Activated CD4-positive, alpha-beta T cell treated with anti-CD3 and anti-CD28 coated beads, Interleukin-2, Interleukin-6, amounts not matched to agents 100 ng/mL and 50 ng/mL, durations not matched to agents 16 hours and 8 hours (primary cell): ENCODE data around the gene SH3BGRL2.
"Not testable (repeated sequence)": the region's sequence is repeated elsewhere in the genome, so short reads cannot be mapped to it uniquely, and the experiment has no call there.

Experiments
- DNase-seq: peaks from one replicate; pipeline ENCODE4 v3.0.0-alpha.2; 2020

The SH3BGRL2 gene

DNA sequence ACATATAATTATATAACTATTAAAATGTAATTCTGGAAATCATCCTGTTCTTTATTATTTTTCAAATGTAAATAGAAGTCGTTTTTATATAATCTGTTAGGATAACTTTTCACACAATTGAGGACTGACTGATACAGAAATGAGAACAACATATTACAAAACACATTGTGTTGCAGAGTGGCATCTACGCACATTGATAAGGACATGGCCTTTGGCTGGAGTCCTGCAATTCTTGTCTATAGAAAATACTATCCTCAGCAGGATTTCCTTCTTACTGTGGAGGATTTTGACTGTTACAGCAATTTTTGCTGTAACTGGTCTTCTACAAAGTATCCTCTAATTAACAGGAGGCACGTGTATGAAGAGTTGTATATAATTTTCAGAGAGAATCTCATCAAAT lies 19.8 kb downstream of the SH3BGRL2 start:
- DNase-seq: no peak

GRCh38 chr6:79656134-79656533 lies 25.0 kb downstream of the SH3BGRL2 start:
- no peak for DNase-seq

DNA sequence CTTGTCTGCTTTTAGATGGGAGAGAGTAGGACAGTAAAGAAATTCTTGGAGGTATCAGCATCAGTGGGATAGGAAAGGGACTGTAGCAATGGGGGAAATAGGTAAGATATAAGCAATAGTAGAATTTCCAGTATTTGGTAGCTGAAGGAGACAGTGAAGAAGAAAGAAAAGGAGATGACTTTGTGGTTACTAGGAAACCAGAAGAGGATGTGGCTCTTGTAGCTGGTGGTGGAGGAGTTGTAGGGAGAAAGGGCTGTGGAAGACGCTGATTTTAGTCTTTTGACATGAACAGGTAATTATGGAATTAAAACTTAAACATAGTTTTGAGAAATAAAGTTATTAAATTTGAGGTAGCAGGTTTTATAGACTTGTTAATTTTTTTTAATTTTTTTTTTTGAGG lies 26.1 kb downstream of the SH3BGRL2 start:
- no peak for DNase-seq

- DNase-seq: not testable (repeated sequence)
Observed at GRCh38 chr6:79663655-79664054, 32.5 kb downstream of the SH3BGRL2 start.

DNA sequence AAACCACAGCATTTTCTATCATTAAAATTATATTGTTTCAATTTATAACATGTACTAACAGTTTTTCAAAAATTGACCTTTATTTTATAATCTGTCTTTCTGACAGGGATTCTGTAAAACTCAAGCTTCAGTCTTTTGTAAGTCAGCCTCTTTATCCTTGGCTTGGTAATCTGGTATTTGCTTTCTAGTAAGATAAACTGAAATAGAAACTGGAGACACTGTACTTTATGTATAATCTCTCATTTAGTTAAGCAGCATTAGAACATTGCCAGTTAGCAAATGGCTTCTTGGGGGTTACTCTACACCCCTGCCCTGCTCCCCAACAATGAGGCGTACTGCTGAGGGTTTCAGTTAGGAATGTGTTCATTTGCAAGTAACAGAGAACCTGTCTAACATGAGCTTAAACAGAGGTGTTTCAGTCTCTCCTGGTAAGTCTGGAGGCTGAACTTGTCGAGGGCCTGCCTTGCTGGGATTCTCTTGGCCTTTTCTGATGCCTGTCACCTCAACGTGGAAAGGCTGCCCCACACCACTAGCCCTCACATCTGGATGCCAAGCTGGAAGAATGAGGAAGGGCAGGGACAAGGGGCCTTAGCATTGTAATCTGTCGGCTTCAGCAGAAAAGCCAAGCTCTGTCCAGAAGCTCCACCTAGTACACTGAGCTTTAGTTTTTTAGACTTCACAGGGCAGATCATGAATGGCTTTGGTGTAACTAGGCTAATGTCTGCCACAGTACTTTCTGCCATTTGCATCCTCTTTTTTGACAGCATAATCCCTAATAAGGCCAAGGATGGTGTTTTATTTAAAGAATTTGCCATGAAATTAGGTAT lies 34.8 kb downstream of the SH3BGRL2 start:
- no peak for DNase-seq

- DNase-seq: no peak
Observed at GRCh38 chr6:79666634-79667033, 35.5 kb downstream of the SH3BGRL2 start.

DNA sequence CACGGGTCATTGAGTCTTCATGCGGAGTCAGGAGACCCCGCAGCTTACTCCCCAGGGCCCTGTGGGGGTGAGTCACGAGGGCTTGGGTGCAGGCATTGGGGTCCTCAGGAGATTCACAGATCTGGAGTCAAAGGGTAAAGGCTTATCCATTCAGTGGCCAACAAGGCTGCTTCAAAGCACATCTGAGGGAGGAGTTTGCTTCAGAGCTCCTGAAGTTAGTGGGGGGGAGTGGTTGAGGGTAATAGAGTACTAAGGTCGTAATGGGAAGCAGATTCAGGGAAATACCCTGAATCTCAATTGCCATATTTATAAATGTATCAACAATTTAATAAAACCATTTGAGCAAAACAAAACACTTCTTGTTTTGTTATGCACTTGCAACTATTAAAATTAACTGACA lies 37.3 kb downstream of the SH3BGRL2 start:
- DNase-seq: no peak

- no peak for DNase-seq
Observed at GRCh38 chr6:79669766-79670165, 38.6 kb downstream of the SH3BGRL2 start.

- DNase-seq: no peak
Observed at GRCh38 chr6:79670789-79671188, 39.7 kb downstream of the SH3BGRL2 start.

- peak; percentile 24 for DNase-seq
Observed at GRCh38 chr6:79671600-79672266, 40.6 kb downstream of the SH3BGRL2 start.

- peak; percentile 24 for DNase-seq
Observed at GRCh38 chr6:79672631-79673111, 41.5 kb downstream of the SH3BGRL2 start.

GRCh38 chr6:79673947-79674346 lies 42.8 kb downstream of the SH3BGRL2 start:
- no peak for DNase-seq

- no peak for DNase-seq
Observed at GRCh38 chr6:79676785-79677736, 45.9 kb downstream of the SH3BGRL2 start.

GRCh38 chr6:79682682-79683081 lies 51.6 kb downstream of the SH3BGRL2 start:
- DNase-seq: not testable (repeated sequence)

DNA sequence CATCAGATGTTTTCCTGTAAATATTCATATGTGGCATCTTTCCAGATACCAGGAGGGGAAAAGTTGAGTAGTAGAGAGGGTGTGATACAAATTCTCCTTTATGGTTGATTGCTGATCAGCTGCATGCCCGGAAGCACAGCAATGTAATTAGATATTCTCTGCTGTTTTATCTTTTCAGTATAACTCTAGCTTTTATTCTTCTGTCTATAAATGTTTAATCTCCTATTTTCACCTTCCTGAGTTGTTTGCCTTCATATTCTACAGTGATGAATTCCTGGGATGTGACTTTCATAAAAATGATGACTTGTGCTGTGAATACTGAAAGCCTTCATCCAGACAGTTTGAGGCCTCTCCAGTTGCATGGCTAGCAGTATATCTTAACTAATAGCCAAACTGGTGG lies 53.7 kb downstream of the SH3BGRL2 start:
- DNase-seq: no peak

GRCh38 chr6:79686707-79687309 lies 55.7 kb downstream of the SH3BGRL2 start:
- no peak for DNase-seq

DNA sequence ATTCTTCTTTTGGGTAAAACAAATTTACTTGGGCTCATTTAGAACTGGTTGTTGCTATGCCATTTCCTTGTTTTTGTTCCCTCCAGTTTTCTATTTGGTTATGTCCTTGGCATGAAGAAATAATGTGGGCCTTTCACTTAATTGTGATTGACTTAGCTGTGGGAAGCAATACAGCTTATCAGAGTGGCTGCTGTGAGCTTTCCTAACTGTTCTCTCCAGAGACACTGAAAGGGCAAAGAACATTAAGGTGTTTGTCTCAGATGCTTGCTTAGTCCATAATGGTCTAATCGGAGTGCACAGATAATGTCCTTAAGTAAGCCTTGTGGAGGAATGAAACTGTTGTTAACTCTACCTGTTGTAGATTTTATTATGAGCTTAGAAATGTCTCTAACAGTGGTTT lies 56.6 kb downstream of the SH3BGRL2 start:
- DNase-seq: no peak

GRCh38 chr6:79694156-79694555 lies 63.0 kb downstream of the SH3BGRL2 start:
- no peak for DNase-seq

DNA sequence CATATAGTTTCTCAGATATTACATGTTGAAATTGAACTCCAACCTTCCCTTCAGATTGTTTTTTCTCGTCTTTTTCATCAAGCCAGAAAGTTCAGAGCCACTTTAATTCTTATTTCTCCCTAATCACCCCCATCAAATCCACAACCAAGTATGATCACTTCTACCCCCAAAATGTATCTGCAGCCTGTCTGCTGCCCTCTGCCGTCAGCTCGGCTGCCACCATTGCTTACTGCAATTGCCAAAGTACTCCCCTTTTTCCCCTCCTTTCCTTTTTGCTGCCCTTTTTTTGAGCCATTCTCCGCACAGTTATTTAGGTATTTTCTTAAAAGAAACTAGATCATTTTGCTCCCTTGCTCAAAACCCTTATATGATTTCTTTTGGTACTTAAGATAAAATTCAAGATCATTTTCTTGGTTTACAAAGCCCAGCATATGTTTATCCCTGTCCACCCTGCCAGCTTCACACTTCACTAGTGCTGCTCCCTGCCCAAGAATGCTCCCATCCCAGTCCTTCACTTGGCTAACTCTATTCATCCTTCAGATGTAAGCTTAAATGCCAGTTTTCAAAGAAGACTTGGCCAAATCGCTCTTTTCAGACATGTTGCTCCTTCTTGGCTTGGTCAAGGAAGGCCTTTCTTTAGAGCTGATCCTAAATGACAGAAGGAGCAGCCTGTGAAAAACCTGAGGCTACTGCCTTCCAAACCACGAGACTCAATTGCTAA lies 63.7 kb downstream of the SH3BGRL2 start:
- DNase-seq: no peak

GRCh38 chr6:79697430-79697829 lies 66.3 kb downstream of the SH3BGRL2 start:
- no peak for DNase-seq

GRCh38 chr6:79699606-79700005 lies 68.5 kb downstream of the SH3BGRL2 start:
- no peak for DNase-seq

- peak; percentile 8 for DNase-seq
Observed at GRCh38 chr6:79702691-79703090, 71.6 kb downstream of the SH3BGRL2 start.
